C4-2B (cell line): ENCODE measurements around the gene CSTA.

Experiments
- H3K27ac ChIP-seq: fragments of 450-650 bp; 2 replicates; pipeline ENCODE4 v1.5.1; 2017
- CTCF ChIP-seq: fragments of 450-650 bp; conservative IDR thresholded peaks from 2 replicates; pipeline ENCODE4 v1.5.1; 2017; ENCODE audit warnings: mild to moderate bottlenecking
- ZFX ChIP-seq: fragments of 450-650 bp; IDR thresholded peaks from 2 replicates; pipeline ENCODE4 v1.6.1; 2017

CSTA gene

GRCh38 chr3:122350814-122351418, 25.9 kb downstream of the CSTA start:
- TF ChIP-seq ZFX (no peak), CTCF (no peak)

GRCh38 chr3:122351612-122352011, 26.6 kb downstream of the CSTA start:
- TF ChIP-seq ZFX (no peak), CTCF (no peak)
- no peak overlapping the region for H3K27ac ChIP-seq

More at GRCh38 chr3:122350814-122351418, 25.9 kb downstream of the CSTA start:
- no peak overlapping the region for H3K27ac ChIP-seq

- H3K27ac ChIP-seq = no peak overlapping the region; the same call in 1 of the 2 replicates
- TF ChIP-seq CTCF = no peak
- TF ChIP-seq ZFX = no peak
These were observed 28.2 kb downstream of the CSTA start for GRCh38 chr3:122353215-122353614.

- no peak for TF ChIP-seq CTCF
- TF ChIP-seq ZFX = no peak
- H3K27ac ChIP-seq = no peak overlapping the region
These were observed 28.9 kb downstream of the CSTA start for GRCh38 chr3:122353893-122354401.

- H3K27ac ChIP-seq = no peak overlapping the region
- TF ChIP-seq CTCF = no peak
These were observed 30.6 kb downstream of the CSTA start for GRCh38 chr3:122355612-122356011.

GRCh38 chr3:122356402-122356801, 31.4 kb downstream of the CSTA start:
- no peak for TF ChIP-seq ZFX
- TF ChIP-seq CTCF = peak; percentile 83
- H3K27ac ChIP-seq = no peak overlapping the region

GRCh38 chr3:122357828-122358702, 33.0 kb downstream of the CSTA start:
- H3K27ac ChIP-seq = no peak overlapping the region
- no peak for TF ChIP-seq ZFX
- TF ChIP-seq CTCF = no peak
